HEK293 (cell line): Measurements from ENCODE around the gene PROSER2.

ENCODE experiments used
- CTCF ChIA-PET: fragments of 350-600 bp; formaldehyde crosslinking; extraction: SDS; loops from one replicate; lab custom pipeline; 2021; ENCODE audit warnings: antibody characterized with exemption; lab: Yijun Ruan, JAX
- POLR2A ChIA-PET: fragments of 300-600 bp; formaldehyde crosslinking; extraction: SDS; loops from one replicate; lab custom pipeline; 2020; ENCODE audit warnings: antibody characterized with exemption, inconsistent platforms; lab: Yijun Ruan, JAX
- H3K27ac ChIP-seq: fragments of 200-500 bp; sonication (Bioruptor generic); 2 replicates; pipeline ENCODE4 v1.5.1; 2014; ENCODE audit warnings: low read depth, low read length, control low read depth, inconsistent platforms; ENCODE audit errors: extremely low read depth
- H3K36me3 ChIP-seq, 2 experiments: fragments of 200-500 bp in 1 of 2; sonication (Bioruptor generic) in 1 of 2; 1 replicate in 1 of 2; 2 replicates in 1 of 2; pipeline ENCODE4 v1.5.1; 2014 to 2017; ENCODE audit warnings: inconsistent platforms in 2 of 2, low read length in 2 of 2; ENCODE audit not compliant: control insufficient read depth in 2 of 2, insufficient read depth in 1 of 2
- H3K4me1 ChIP-seq: fragments of 200-500 bp; sonication (Bioruptor generic); 2 replicates; pipeline ENCODE4 v1.5.1; 2014; ENCODE audit warnings: mild to moderate bottlenecking, low read length, inconsistent platforms; ENCODE audit not compliant: control insufficient read depth, insufficient read depth
- H3K4me3 ChIP-seq: 2 replicates; pipeline ENCODE4 v1.5.1; 2011; ENCODE audit warnings: low read depth, mild to moderate bottlenecking, control low read depth, low read length, moderate library complexity
- H3K9me3 ChIP-seq: fragments of 200-500 bp; sonication (Bioruptor generic); 2 replicates; pipeline ENCODE4 v1.5.1; 2014; ENCODE audit warnings: low read depth, low read length, inconsistent platforms; ENCODE audit not compliant: control insufficient read depth, insufficient read depth
- ATF2 ChIP-seq: fragments of 450-650 bp; formaldehyde crosslinking; IDR thresholded peaks from 2 replicates; pipeline ENCODE4 v1.5.1; 2016; ENCODE audit warnings: missing biosample characterization, missing genetic modification characterization, low read depth
- ZNF473 ChIP-seq: fragments of 450-650 bp; formaldehyde crosslinking; IDR thresholded peaks from 2 replicates; pipeline ENCODE4 v1.5.1; 2017; ENCODE audit warnings: missing biosample characterization, missing genetic modification characterization
- ZNF777 ChIP-seq: fragments of 450-650 bp; formaldehyde crosslinking; IDR thresholded peaks from 2 replicates; pipeline ENCODE4 v1.5.1; 2017; ENCODE audit warnings: missing biosample characterization, missing genetic modification characterization, borderline replicate concordance
- ZSCAN5A ChIP-seq: fragments of 450-650 bp; formaldehyde crosslinking; IDR thresholded peaks from 2 replicates; pipeline ENCODE4 v1.5.1; 2016; ENCODE audit warnings: missing biosample characterization, missing genetic modification characterization

Gene PROSER2

DNA sequence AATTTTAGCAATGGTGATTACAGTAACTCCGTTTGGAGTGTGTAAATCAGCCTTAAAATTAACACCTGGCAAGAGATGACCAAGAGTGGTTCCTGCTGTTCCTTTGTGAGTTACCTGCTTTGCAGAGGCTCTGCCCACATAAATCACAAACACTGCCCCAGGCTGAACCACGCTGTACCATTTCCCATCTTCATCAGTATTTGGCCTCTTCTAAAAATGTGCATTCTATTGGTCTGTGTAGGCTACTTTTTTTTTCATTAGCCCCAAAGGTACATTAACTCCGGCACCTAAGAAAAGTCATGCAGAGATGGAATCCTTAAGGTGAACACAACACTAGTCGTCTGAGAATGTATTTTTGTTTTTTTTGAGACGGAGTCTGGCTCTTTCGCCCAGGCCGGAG, 96.1 kb downstream of the PROSER2 start:
- no peak overlapping the region for H3K4me3 ChIP-seq
- POLR2A ChIA-PET = interaction anchor here (0.7 kb wide), 1 partner anchor 16 kb away, joined by 4 read pairs; no protein-coding TSS in a partner anchor
- H3K4me1 ChIP-seq = no peaks in the 10 kb centered on the region
- TF ChIP-seq ZNF777 (tag by site-specific recombination) (no peak), ZNF473 (no peak), ATF2 (tag by site-specific recombination) (no peak), ZSCAN5A (tag by site-specific recombination) (no peak)
- TF ChIP-seq, all 188 proteins: peak for 0
- Histone ChIP-seq H3K27ac (no peak overlapping the region), H3K36me3 (peaks cover 8 to 30% of the 10 kb centered on the region in 2 experiments), H3K9me3 (no peaks in the 10 kb centered on the region)
- CTCF ChIA-PET = interaction anchor here (0.6 kb wide), 1 partner anchor 136 kb away, joined by 3 read pairs; no protein-coding TSS in a partner anchor
